Measurements from ENCODE around the gene SIRPB2. TPM values are rescaled to one million over a fixed set of nuclear protein-coding genes. Genes with fewer than 3 reads are reported as not detected.

Gene SIRPB2
- total RNA-seq, 1 experiment from 2014 or later: not detected

DNA sequence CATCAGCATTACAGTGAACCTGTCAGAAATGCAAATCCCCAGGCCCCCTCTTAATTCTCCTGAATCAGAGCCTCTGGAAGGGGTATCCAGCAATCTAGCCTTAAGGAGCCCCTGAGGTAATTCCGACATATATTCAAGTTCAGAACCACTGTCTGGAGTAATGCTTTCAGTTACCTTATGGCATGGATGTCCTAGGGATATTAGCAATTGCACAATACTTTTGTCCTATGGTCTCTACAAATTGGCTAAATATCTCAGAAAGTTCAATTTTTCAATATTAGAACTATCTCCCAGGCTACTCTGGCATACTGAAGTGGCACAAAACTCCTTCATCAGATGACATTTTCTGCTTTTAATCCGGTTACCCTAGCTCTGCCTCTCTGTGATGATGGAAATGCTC is 30.9 kb downstream of the SIRPB2 start:
- in situ Hi-C loops (cut with HindIII; ENCODE audit: low pct_unique_long_range_greater_than_20kb, low sequenced_read_pairs): no loop called here
- no peak for DNase-seq (ENCODE audit: low read depth)

GRCh38 chr20:1457992-1458391 is 33.2 kb downstream of the SIRPB2 start:
- in situ Hi-C loops (cut with HindIII; ENCODE audit: low pct_unique_long_range_greater_than_20kb, low sequenced_read_pairs): no loop called here
- DNase-seq (ENCODE audit: low read depth): no peak

DNA sequence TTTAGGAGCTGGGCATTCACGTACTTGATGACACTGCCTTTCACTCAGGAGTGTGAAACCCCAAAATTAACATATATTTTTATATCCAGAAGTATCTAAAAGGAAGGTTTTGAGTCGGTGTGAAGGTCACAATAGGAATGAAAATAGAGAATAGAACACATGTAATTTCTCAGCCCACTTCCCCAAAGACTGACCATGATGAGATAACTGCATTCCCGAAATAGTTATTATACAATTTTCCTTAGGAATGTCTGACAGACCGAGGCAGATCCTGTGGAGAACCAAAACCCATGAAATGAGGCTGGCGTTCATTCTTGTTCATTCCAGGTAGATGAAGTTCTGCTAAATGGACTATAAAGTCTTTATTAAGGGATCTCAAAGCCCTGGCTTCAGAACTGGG is 34.9 kb downstream of the SIRPB2 start:
- DNase-seq (ENCODE audit: low read depth): no peak
- in situ Hi-C loops (cut with HindIII; ENCODE audit: low pct_unique_long_range_greater_than_20kb, low sequenced_read_pairs): no loop called here

DNA sequence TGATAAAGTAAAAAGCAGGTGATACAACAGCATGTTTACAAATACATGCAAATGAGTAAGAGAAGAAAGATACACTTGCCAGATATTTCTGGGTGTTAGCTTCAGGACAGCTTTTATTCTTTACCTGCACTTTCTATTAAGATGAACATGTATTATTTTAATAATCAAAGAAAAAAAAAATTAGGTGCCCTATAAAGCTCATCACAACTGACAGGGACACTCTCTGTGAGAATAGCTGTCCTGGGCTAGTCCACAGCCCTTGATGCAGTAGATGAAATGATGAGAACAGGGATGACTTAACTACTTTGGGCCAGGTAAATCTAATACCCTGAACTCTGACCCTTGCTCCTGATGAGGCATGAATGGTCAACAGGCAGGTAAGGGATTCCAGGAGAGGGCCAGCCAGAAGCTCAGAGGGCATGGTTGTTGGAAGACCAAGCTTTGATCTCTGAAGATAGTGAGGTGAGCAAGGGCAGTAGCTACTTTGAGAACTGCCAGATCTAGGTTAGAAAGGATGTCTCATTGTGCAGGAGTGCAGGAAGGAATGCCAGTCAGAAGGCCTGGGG is 40.2 kb downstream of the SIRPB2 start:
- in situ Hi-C loops (cut with HindIII; ENCODE audit: low pct_unique_long_range_greater_than_20kb, low sequenced_read_pairs): no loop called here
- no peak for DNase-seq (ENCODE audit: low read depth)

DNA sequence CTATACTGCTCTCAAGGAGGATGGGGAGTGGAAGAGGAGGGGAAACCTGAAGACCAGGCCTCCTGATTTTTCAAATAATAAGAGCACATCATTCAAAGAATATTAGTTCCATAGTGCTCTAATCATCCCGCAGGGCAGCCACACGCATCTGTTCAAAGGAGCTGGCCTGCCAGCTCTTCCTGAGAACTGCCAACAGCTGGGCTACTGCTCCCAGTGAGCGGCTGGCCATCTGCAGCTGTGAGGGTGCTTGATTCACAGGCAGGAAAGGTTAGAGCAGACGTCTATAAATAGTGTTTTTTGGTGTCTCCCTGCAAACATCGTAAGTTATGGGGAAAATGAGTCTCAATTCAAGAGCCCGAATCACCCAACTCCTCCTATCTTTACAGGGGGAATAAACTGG is 41.9 kb downstream of the SIRPB2 start:
- in situ Hi-C loops (cut with HindIII; ENCODE audit: low pct_unique_long_range_greater_than_20kb, low sequenced_read_pairs): no loop called here
- no peak for DNase-seq (ENCODE audit: low read depth)

DNA sequence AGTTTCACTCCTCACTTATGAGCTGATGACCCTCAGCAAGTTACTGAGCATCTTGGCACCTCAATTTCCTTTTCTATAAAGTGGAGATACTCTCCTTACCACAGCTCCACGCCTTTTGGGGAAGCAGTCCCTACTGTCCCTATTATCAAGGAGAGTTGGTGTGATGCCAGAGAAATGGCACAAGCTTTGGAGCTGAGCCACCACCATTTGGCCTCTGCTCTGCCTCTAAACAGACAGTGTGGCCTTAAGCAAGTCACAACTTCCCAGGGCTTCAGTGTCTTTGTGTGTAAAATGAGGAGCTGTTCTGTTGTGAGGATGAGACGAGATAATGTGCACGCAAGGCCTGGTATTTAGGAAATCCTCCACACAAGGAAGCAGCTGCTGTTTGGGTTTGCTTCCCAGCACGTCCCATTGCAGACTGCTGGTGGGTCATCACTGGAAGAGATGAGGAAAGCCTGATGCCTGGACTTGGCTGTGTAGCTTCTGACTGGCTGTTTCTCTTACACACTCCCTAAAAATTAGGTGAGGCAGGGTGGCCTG is 43.1 kb downstream of the SIRPB2 start:
- DNase-seq (ENCODE audit: low read depth): no peak
- in situ Hi-C loops (cut with HindIII; ENCODE audit: low pct_unique_long_range_greater_than_20kb, low sequenced_read_pairs): no loop called here

GRCh38 chr20:1446536-1446935 is 44.7 kb downstream of the SIRPB2 start:
- in situ Hi-C loops (cut with HindIII; ENCODE audit: low pct_unique_long_range_greater_than_20kb, low sequenced_read_pairs): no loop called here
- DNase-seq (ENCODE audit: low read depth): no peak

GRCh38 chr20:1443085-1443484 is 48.1 kb downstream of the SIRPB2 start:
- DNase-seq (ENCODE audit: low read depth): no peak
- in situ Hi-C loops (cut with HindIII; ENCODE audit: low pct_unique_long_range_greater_than_20kb, low sequenced_read_pairs): no loop called here

- no peak for DNase-seq (ENCODE audit: low read depth)
- in situ Hi-C loops (cut with HindIII; ENCODE audit: low pct_unique_long_range_greater_than_20kb, low sequenced_read_pairs): no loop called here
Measured at GRCh38 chr20:1442304-1442703, 48.9 kb downstream of the SIRPB2 start.

GRCh38 chr20:1441133-1441532 is 50.1 kb downstream of the SIRPB2 start:
- in situ Hi-C loops (cut with HindIII; ENCODE audit: low pct_unique_long_range_greater_than_20kb, low sequenced_read_pairs): no loop called here
- DNase-seq (ENCODE audit: low read depth): no peak

DNA sequence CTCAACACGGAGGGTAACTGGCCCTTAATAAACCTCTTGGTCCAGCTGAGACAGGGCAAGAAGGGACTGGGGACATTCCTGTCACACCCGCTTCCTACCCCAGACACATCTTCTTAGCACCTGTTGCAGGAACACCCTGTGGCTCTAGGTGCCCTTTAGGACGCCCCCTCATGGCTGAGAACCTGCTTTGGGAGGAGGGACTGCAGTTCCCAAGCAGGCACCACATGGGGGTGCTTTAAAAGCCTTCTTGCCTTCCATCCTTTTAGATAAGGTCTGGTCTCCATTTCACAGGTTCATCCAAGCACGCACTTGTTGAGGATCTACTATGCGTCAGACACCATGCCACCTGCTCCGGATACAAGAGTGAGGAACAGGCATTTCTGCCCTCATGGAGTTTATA is 51.2 kb downstream of the SIRPB2 start:
- in situ Hi-C loops (cut with HindIII; ENCODE audit: low pct_unique_long_range_greater_than_20kb, low sequenced_read_pairs): no loop called here
- no peak for DNase-seq (ENCODE audit: low read depth)

DNA sequence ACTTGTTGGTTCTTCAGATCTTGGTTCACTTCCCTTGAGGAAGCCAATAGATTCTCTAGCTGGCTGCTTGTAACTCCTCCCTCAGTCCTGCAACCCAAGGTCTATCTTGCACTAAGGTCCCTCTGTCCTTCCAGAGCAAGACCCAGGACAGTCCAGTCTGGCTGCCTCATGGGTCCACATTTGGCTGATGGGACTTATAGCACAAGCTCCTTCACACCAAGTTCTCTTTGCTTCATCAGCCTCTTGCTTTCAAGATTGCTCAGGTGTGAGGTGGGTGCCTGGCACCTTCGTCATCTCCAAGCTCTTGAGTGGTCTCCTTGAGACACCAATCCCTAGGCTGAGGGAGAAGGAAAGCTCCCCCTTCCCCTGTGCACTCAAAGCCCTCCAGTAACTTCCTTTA is 52.9 kb downstream of the SIRPB2 start:
- DNase-seq (ENCODE audit: low read depth): no peak
- in situ Hi-C loops (cut with HindIII; ENCODE audit: low pct_unique_long_range_greater_than_20kb, low sequenced_read_pairs): no loop called here

GRCh38 chr20:1437235-1437904 is 53.9 kb downstream of the SIRPB2 start:
- in situ Hi-C loops (cut with HindIII; ENCODE audit: low pct_unique_long_range_greater_than_20kb, low sequenced_read_pairs): no loop called here
- peak; percentile 40 for DNase-seq (ENCODE audit: low read depth)

GRCh38 chr20:1436263-1436662 is 55.0 kb downstream of the SIRPB2 start:
- no peak for DNase-seq (ENCODE audit: low read depth)

DNA sequence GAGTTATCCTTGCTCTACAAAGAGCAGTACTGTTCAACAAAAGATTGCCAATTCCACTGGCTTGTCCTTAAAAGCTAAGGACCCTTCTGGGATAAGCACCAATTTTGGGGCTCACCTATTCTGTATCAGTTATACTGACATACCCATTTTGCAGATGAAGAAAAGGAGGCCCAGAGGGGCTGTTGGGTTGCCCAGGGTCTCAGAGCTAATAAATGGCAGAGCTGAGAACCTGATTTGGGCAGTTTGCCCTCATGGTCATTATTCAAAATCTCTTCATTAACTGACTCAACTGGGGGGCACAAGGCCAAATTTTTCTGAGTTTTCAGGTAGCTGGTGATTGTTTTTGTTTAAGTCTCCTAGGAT is 55.9 kb downstream of the SIRPB2 start:
- in situ Hi-C loops (cut with HindIII; ENCODE audit: low pct_unique_long_range_greater_than_20kb, low sequenced_read_pairs): no loop called here
- DNase-seq (ENCODE audit: low read depth): no peak

More at GRCh38 chr20:1436263-1436662, 55.0 kb downstream of the SIRPB2 start:
- in situ Hi-C loops (cut with HindIII; ENCODE audit: low pct_unique_long_range_greater_than_20kb, low sequenced_read_pairs): no loop called here

- no peak for DNase-seq (ENCODE audit: low read depth)
Measured at GRCh38 chr20:1434571-1435336, 56.5 kb downstream of the SIRPB2 start.

GRCh38 chr20:1431158-1431557 is 60.1 kb downstream of the SIRPB2 start:
- in situ Hi-C loops (cut with HindIII; ENCODE audit: low pct_unique_long_range_greater_than_20kb, low sequenced_read_pairs): no loop called here
- DNase-seq (ENCODE audit: low read depth): no peak

More at GRCh38 chr20:1434571-1435336, 56.5 kb downstream of the SIRPB2 start:
- in situ Hi-C loops (cut with HindIII; ENCODE audit: low pct_unique_long_range_greater_than_20kb, low sequenced_read_pairs): no loop called here

DNA sequence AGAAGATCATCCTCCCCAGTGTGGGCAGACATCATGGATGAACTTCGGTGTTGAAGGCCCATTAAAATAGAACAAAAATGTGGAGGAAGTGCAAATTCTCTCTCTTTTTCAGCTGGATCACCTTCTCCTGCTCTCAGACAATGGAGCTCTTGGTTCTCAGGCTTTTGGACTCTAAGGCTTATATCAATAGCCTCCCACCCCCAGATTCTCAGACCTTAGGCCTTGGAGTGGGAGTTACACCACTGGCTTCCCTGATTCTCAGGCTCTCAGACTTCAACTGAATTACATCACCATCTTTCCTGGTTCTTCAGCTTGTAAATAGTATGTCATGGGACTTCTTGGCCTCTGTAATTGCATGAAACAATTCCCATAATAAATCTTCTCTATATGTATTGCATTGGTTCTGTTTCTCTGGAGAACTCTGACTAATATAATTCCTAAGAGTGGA is 61.2 kb downstream of the SIRPB2 start:
- in situ Hi-C loops (cut with HindIII; ENCODE audit: low pct_unique_long_range_greater_than_20kb, low sequenced_read_pairs): no loop called here
- no peak for DNase-seq (ENCODE audit: low read depth)

- in situ Hi-C loops (cut with HindIII; ENCODE audit: low pct_unique_long_range_greater_than_20kb, low sequenced_read_pairs): no loop called here
- DNase-seq (ENCODE audit: low read depth): no peak
Measured at GRCh38 chr20:1429143-1429728, 62.0 kb downstream of the SIRPB2 start.
